IMR-90 (cell line): ENCODE measurements around the gene GALNT16.

Experiments used
- BHLHE40 ChIP-seq: fragments of 150-350 bp; IDR thresholded peaks from 2 replicates; pipeline ENCODE4 v1.6.1; 2016; ENCODE audit warnings: mild to moderate bottlenecking, low read depth, low read length
- CHD1 ChIP-seq: IDR thresholded peaks from 2 replicates; pipeline ENCODE4 v1.6.1; 2012; ENCODE audit warnings: low read depth, low read length, improper control_type of control experiment
- CTCF ChIP-seq: conservative IDR thresholded peaks from 2 replicates; pipeline ENCODE4 v1.5.1; 2012; ENCODE audit warnings: mild to moderate bottlenecking, low read depth, low read length, improper control_type of control experiment
- FOS ChIP-seq: fragments of 150-350 bp; IDR thresholded peaks from 2 replicates; pipeline ENCODE4 v1.6.1; 2016; ENCODE audit warnings: low read depth, low read length
- POLR2A ChIP-seq: IDR thresholded peaks from 2 replicates; pipeline ENCODE4 v1.6.1; 2012; ENCODE audit warnings: mild to moderate bottlenecking, low read depth, low read length
- SMC3 ChIP-seq: fragments of 150-350 bp; IDR thresholded peaks from 2 replicates; pipeline ENCODE4 v1.6.1; 2016; ENCODE audit warnings: low read depth, mild to moderate bottlenecking, antibody characterized with exemption, low read length, moderate library complexity
- USF2 ChIP-seq: fragments of 150-350 bp; IDR thresholded peaks from 2 replicates; pipeline ENCODE4 v1.6.1; 2017; ENCODE audit warnings: mild to moderate bottlenecking, antibody characterized with exemption, low read length, low read depth

- TF ChIP-seq CTCF (no peak), FOS (no peak), SMC3 (no peak), USF2 (no peak), POLR2A (no peak), BHLHE40 (no peak), CHD1 (no peak)
Measured at GRCh38 chr14:69357544-69358200, 97.7 kb downstream of the GALNT16 start.
